NCI-H1436 treated with DMSO at 0.1 percent for 48 hours (cell line): ENCODE data around the gene TRIM44.
"Not testable (repeated sequence)": the region's sequence is repeated elsewhere in the genome, so short reads cannot be mapped to it uniquely, and the experiment has no call there.

ENCODE experiments used
- DNase-seq: peaks from one replicate; lab custom pipeline; 2025; lab: John Stamatoyannopoulos, UW

The TRIM44 gene

GRCh38 chr11:35815556-35816315, 153.2 kb downstream of the TRIM44 start:
- no peak for DNase-seq

DNA sequence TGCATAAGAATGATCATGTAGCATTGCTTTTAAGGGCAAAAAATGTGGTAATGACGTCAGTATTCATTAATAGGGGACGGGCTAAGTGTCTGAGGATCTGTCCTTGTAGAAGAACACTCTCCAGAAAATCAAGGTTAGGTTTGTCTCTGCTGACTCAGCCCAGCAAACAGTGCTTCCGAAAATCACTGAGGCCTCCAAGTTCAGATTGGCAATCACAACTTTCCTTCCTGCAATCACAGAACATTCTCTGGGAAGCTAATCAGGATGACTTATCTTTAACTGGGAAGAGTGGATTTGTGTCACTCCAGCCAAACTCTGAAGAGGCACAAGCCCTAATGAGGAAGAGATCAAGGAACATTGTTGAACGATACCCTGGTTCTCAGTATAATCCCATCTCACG, 158.0 kb downstream of the TRIM44 start:
- no peak for DNase-seq

DNA sequence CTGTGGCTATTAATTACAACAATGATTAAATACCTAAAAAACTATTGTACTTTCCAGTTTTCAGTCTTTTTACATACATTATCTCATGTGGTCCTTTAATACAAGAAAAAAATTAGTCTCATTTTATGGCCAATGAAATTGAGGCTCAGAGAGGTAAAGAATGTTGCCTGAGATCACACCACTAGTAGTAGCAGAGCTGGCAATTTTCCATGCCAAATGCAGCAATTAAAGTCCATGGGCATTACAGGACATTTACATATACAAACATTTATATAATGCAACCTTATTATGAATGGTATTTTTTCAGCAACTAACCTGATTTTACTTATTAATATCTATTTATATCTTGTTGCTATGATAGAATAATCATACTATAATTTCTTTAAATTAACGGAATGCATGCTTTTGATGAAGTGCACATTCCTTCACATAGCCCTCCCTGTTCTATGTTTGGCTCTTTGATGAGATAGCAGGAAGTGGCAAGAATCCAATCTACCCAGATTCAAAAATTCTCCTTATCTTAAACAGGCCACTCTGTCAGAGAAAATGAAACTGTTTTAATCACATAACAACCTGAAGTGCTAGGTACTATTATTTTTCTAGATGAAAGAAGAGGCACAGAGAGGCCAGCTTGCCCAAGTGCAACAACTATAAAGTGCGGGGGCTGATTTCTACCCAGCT, 160.4 kb downstream of the TRIM44 start:
- no peak for DNase-seq

GRCh38 chr11:35823742-35824298, 161.2 kb downstream of the TRIM44 start:
- no peak for DNase-seq

GRCh38 chr11:35825386-35825785, 162.8 kb downstream of the TRIM44 start:
- no peak for DNase-seq

- DNase-seq: no peak
Observed at GRCh38 chr11:35826006-35826405, 163.4 kb downstream of the TRIM44 start.

- DNase-seq: no peak
Observed at GRCh38 chr11:35826949-35827348, 164.4 kb downstream of the TRIM44 start.

DNA sequence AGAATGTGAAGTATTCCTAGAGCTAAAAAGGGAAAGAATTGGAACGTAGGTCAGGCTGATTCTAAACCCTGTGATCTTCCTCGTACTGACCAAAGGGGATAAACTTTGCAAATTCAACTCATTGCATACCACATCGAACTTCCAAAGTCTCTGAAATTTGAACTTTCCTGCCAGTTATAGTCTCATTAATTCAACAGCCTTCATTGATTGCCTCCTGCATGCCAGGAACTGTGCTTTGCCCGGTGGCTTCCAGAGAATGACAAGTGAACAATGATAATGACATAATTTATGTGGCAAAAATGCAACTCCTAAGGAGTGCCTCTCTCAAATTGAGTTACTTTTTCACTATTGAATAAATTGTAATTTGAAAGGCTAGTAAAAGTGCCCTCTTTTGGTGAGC, 173.6 kb downstream of the TRIM44 start:
- DNase-seq: no peak

DNA sequence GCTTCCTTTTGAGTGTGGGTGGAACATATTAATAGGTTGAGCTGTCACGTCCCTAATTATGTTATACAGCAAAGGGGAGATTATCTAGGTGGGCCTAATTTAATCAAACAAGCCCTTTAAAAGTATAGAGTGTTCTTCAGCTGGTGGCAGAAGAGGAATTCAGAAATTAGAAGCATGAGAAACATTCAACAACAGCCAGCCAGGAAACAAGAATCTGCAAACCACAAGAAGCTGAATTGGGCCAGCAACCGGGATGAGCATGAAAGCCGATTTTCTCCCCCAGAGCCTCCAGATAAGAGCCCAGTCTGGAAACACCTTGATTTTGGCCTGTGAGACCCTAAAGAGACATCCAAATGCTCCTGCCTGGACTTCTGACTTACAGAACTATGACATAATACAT, 175.5 kb downstream of the TRIM44 start:
- DNase-seq: no peak

- not testable (repeated sequence) for DNase-seq
Observed at GRCh38 chr11:35838697-35839367, 176.3 kb downstream of the TRIM44 start.

- DNase-seq: no peak
Observed at GRCh38 chr11:35839368-35840161, 177.0 kb downstream of the TRIM44 start.

DNA sequence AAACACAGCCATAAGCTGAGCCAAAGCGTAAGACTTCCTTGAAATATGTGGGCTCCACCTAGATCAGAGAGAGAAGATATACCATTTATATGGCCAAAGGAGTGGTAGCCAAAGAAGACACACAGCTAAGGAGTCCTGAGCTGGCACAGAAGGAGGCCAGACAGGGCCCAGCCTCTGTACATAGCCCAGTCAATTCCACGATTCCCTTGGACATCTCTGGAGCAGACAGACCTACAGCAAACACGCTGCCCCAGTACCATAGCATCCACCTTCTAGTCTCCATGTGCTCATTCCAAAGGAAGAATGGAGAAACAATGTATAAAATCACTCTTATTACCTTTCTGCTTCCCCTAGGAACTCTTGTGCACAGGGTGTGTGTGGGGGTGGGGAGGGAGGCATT, 179.2 kb downstream of the TRIM44 start:
- DNase-seq: no peak

DNA sequence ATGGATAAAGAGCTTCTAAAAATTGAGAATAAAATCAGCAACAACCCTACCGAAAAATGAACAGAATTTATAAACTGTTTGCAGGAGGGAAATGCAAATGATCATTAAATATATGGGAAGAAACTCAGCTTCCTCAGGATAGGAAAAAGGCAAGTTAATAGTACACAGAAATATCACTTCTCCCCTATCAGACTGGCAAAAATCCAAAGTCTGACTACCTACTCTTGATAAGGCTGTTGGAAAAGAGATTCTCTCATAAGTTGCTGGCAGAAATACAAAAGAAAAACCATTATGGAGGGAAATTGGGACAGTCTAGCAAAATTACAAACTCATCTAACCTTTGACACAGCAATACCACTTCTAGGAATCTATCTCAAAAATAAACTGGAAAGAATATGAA, 180.4 kb downstream of the TRIM44 start:
- no peak for DNase-seq

GRCh38 chr11:35844579-35844978, 182.0 kb downstream of the TRIM44 start:
- DNase-seq: no peak

- DNase-seq: no peak
Observed at GRCh38 chr11:35845860-35846259, 183.3 kb downstream of the TRIM44 start.

DNA sequence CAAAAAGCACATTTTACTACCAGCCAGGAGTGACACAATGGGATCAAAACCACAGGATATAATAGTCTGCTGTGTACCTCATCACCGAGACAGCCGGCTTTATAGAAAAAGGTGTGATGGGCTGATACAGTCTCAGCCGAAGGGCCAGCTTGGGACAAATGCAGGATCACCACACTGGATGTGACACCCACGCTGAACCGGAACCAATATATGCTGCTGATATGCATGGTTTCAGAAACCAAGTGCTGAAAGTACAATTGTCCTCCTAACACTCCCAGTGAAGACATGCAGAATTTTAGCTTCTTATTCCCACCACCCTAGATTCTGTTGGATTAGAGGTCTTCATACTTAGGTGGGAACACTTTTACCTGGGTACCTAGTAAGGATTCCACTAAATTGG, 184.3 kb downstream of the TRIM44 start:
- DNase-seq: no peak

- DNase-seq: no peak
Observed at GRCh38 chr11:35847473-35847872, 184.9 kb downstream of the TRIM44 start.

DNA sequence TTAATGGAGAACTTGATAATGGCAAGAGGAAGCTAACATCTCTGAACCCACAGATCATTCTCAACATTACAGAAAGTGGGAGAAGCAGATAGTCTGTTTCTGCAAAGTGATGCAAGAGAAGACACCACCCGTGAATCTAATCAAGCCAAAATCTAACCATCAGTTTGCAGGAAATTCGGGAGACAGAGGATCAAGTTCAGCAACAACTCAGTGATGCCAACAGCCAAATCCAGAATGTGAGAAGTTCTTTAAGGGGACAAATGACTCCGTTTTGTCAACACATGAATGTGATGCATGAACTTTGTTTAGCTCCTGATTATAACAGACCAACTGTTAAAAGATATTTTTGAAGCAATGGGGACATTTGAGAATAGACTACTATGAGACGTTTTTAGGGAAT, 186.0 kb downstream of the TRIM44 start:
- DNase-seq: no peak

DNA sequence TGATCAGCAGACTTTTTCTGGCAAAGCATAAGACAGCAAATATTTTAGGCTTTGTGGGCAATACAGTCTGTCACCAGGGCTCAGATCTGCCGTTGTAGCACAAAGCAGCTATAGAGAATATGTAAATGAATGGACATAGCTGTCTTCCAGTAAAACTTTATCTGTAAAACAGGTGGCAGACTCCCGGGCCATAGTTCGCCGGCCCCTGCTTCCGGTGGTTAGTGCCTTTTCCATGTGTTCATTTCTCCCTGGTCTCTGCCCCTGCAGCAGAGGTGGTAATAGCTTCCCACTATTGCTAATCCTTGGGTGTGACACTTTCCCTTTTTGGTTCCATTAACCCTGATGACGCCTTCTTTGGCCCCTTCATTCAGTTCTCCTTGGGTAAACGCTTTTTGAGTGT, 187.6 kb downstream of the TRIM44 start:
- no peak for DNase-seq

DNA sequence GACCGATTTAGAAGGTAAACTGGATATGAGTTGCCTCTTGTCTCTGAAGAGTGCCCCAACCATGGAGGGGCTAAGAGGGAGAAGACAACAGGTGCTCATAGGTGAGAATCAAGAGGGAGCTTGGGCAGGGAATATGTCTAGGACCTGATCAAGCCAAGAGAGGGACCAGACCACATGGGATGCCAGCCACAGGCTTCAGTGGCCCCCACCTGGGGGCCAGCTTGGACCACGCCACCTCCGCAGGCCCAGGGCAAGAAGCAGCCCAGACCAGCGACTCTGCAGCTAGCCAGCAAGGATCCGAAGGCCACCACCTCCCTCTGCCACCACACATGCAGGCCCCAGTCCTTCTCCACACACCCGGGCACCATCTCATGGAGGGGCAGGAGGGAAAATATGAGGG, 188.8 kb downstream of the TRIM44 start:
- no peak for DNase-seq

DNA sequence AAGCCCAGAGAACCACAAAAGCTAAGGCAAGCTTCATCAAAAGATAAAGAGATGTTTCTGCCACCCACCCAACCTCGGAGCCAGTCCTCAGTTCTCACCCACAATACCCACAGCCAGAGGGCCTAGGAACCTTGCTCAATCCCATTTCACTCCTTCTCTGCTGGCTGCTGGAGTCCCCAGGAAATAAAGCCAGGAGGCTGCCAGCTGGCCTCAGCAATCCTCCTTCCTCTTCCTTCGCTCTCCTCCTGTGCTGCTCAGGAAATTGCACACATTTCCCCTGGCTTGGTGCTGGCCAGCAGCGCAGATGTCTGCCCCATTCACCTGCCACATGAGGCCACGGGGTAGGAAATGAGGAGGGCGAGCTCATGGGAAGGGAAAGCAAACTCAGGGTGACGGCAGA, 189.5 kb downstream of the TRIM44 start:
- DNase-seq: no peak

- no peak for DNase-seq
Observed at GRCh38 chr11:35853971-35854370, 191.4 kb downstream of the TRIM44 start.
